SK-N-SH (cell line): Measurements from ENCODE around the gene CHID1. TPM values are rescaled to one million over a fixed set of nuclear protein-coding genes. Genes with fewer than 3 reads are reported as not detected.

Experiments used
- CTCF ChIA-PET: fragments of 300-600, 350-600 bp; formaldehyde crosslinking; extraction: SDS; loops from one replicate; lab custom pipeline; 2021; lab: Yijun Ruan, JAX
- POLR2A ChIA-PET: fragments of 350-600 bp; sonication (Branson Sonifier 250); formaldehyde crosslinking; extraction: SDS; loops from one replicate; lab custom pipeline; 2020; ENCODE audit warnings: antibody characterized with exemption, inconsistent platforms; lab: Yijun Ruan, JAX
- DNase-seq: peaks from one replicate; pipeline ENCODE4 v3.0.0; 2012
- H2AFZ ChIP-seq: fragments of 200-600 bp; sonication (generic); 2 replicates; pipeline ENCODE4 v1.8.1; 2016; ENCODE audit warnings: antibody characterized with exemption, mild to moderate bottlenecking, low read depth
- H3F3A ChIP-seq: fragments of 200-600 bp; sonication (generic); replicated peaks from 2 replicates; pipeline ENCODE3; 2016; ENCODE audit warnings: antibody characterized with exemption, mild to moderate bottlenecking; ENCODE audit not compliant: insufficient read depth
- H3K27ac ChIP-seq, 2 experiments: fragments of 200-500 bp in 1 of 2; fragments of 200-600 bp in 1 of 2; sonication (Bioruptor generic) in 1 of 2; sonication (generic), shearing (Covaris generic) in 1 of 2; 2 replicates each; pipeline versions ENCODE4 v1.5.1 to v1.6.1; 2014 to 2016; ENCODE audit warnings: low read depth in 2 of 2, inconsistent platforms in 1 of 2, low read length in 1 of 2, mild to moderate bottlenecking in 1 of 2, mixed read lengths in 1 of 2
- H3K27me3 ChIP-seq: fragments of 200-600 bp; sonication (generic), shearing (Covaris generic); 2 replicates; pipeline ENCODE4 v1.6.1; 2016; ENCODE audit warnings: mixed run types; ENCODE audit not compliant: insufficient read depth
- H3K36me3 ChIP-seq, 2 experiments: fragments of 200-500 bp in 1 of 2; fragments of 200-600 bp in 1 of 2; sonication (Bioruptor generic) in 1 of 2; sonication (generic) in 1 of 2; replicated peaks in 1 of 2; 2 replicates each; pipeline versions ENCODE3 to v1.5.1; 2014 to 2016; ENCODE audit warnings: low read length in 1 of 2, mild to moderate bottlenecking in 1 of 2; ENCODE audit not compliant: insufficient read depth in 2 of 2, control insufficient read depth in 1 of 2
- H3K4me1 ChIP-seq, 2 experiments: fragments of 200-500 bp in 1 of 2; fragments of 200-600 bp in 1 of 2; sonication (Bioruptor generic) in 1 of 2; sonication (generic), shearing (Covaris generic) in 1 of 2; 2 replicates each; pipeline versions ENCODE4 v1.5.1 to v1.6.1; 2014 to 2016; ENCODE audit warnings: low read depth in 1 of 2, low read length in 1 of 2, mixed run types in 1 of 2; ENCODE audit not compliant: insufficient read depth in 2 of 2, control insufficient read depth in 1 of 2
- H3K4me2 ChIP-seq: fragments of 200-600 bp; sonication (generic), shearing (Covaris generic); 2 replicates; pipeline ENCODE4 v1.6.1; 2017; ENCODE audit warnings: mixed run types
- H3K4me3 ChIP-seq, 2 experiments: fragments of 200-500 bp in 1 of 2; fragments of 200-600 bp in 1 of 2; sonication (Bioruptor generic) in 1 of 2; sonication (generic), shearing (Covaris generic) in 1 of 2; 2 replicates each; pipeline versions ENCODE4 v1.5.1 to v1.8.1; 2014 to 2016; ENCODE audit warnings: low read depth in 2 of 2, inconsistent platforms in 1 of 2, low read length in 1 of 2, mild to moderate bottlenecking in 1 of 2, mixed read lengths in 1 of 2, moderate library complexity in 1 of 2
- H3K79me2 ChIP-seq: fragments of 200-600 bp; sonication (generic); 2 replicates; pipeline ENCODE4 v1.8.1; 2017; ENCODE audit warnings: mild to moderate bottlenecking; ENCODE audit not compliant: insufficient read depth
- H3K9ac ChIP-seq: fragments of 200-600 bp; sonication (generic); 2 replicates; pipeline ENCODE4 v1.6.1; 2017; ENCODE audit warnings: mixed run types
- H3K9me2 ChIP-seq: fragments of 200-600 bp; sonication (generic); 2 replicates; pipeline ENCODE4 v1.6.1; 2017; ENCODE audit warnings: mixed run types
- H3K9me3 ChIP-seq: fragments of 200-600 bp; sonication (generic); 2 replicates; pipeline ENCODE4 v1.6.1; 2017; ENCODE audit warnings: mixed run types, mild to moderate bottlenecking, moderate library complexity
- H4K20me1 ChIP-seq: fragments of 200-600 bp; sonication (generic); 2 replicates; pipeline ENCODE4 v1.6.1; 2017; ENCODE audit warnings: mild to moderate bottlenecking, mixed run types; ENCODE audit not compliant: insufficient read depth
- ELF1 ChIP-seq: IDR thresholded peaks from 2 replicates; pipeline ENCODE4 v1.4.0; 2012
- FOSL2 ChIP-seq: IDR thresholded peaks from 2 replicates; pipeline ENCODE4 v1.4.0; 2012; ENCODE audit warnings: low read depth, mild to moderate bottlenecking, moderate library complexity, borderline replicate concordance
- FOXM1 ChIP-seq: IDR thresholded peaks from 2 replicates; pipeline ENCODE4 v1.4.0; 2012; ENCODE audit warnings: low read depth, mild to moderate bottlenecking
- GABPA ChIP-seq: IDR thresholded peaks from 2 replicates; pipeline ENCODE4 v1.4.0; 2012; ENCODE audit warnings: low read depth, mild to moderate bottlenecking
- GATA2 ChIP-seq: sonication (generic); formaldehyde crosslinking; IDR thresholded peaks from 2 replicates; pipeline ENCODE4 v1.5.0; 2020; ENCODE audit warnings: mild to moderate bottlenecking, missing genetic modification reagents
- JUND ChIP-seq: IDR thresholded peaks from 2 replicates; pipeline ENCODE4 v1.4.0; 2012
- MEF2A ChIP-seq: IDR thresholded peaks from 2 replicates; pipeline ENCODE4 v1.4.0; 2012; ENCODE audit warnings: low read depth, borderline replicate concordance
- MXI1 ChIP-seq: IDR thresholded peaks from 2 replicates; pipeline ENCODE4 v1.6.1; 2012; ENCODE audit warnings: mild to moderate bottlenecking, low read depth, low read length, improper control_type of control experiment
- NFIC ChIP-seq: IDR thresholded peaks from 2 replicates; pipeline ENCODE4 v1.4.0; 2012; ENCODE audit warnings: borderline replicate concordance
- NRF1 ChIP-seq: IDR thresholded peaks from 2 replicates; pipeline ENCODE4 v1.6.1; 2012; ENCODE audit warnings: low read depth, mild to moderate bottlenecking, low read length
- POLR2AphosphoS5 ChIP-seq: IDR thresholded peaks from 2 replicates; pipeline ENCODE4 v1.6.1; 2012; ENCODE audit warnings: low read depth, low read length
- RCOR1 ChIP-seq: fragments of 150-350 bp; IDR thresholded peaks from 2 replicates; pipeline ENCODE4 v1.6.1; 2017; ENCODE audit warnings: antibody characterized with exemption, low read length
- RFX5 ChIP-seq: IDR thresholded peaks from 2 replicates; pipeline ENCODE4 v1.6.1; 2012; ENCODE audit warnings: mild to moderate bottlenecking, improper control_type of control experiment, low read length
- SIN3A ChIP-seq: IDR thresholded peaks from 2 replicates; pipeline ENCODE4 v1.6.1; 2012; ENCODE audit warnings: low read depth, mild to moderate bottlenecking, low read length, moderate library complexity, borderline replicate concordance
- TAF1 ChIP-seq: IDR thresholded peaks from 2 replicates; pipeline ENCODE4 v1.6.1; 2012; ENCODE audit warnings: low read depth, mild to moderate bottlenecking, low read length, moderate library complexity, borderline replicate concordance
- TCF12 ChIP-seq: IDR thresholded peaks from 2 replicates; pipeline ENCODE4 v1.4.0; 2012
- WGBS: methylation state at CpG from one replicate; pipeline ENCODE4 v1.1.6; 2017; ENCODE audit warnings: low lambda C conversion rate; 5-methylcytosine and 5-hydroxymethylcytosine counted together
- polyA plus RNA-seq, 3 experiments: library from polyadenylated mRNA; depleted of rRNA; stranded (reverse); fragments of >200 nt; gene quantifications; 2 replicates each; pipeline ENCODE4 v1.2.3, GENCODE V29; 2012
- TF ChIP-seq, protein P1 (sequence below): IDR thresholded peaks from 2 replicates; pipeline ENCODE4; 2012
- TF ChIP-seq, protein P2 (sequence below): IDR thresholded peaks from 2 replicates; pipeline ENCODE4 v1.4.0; 2012; ENCODE audit warnings: low read depth, borderline replicate concordance
- TF ChIP-seq, protein P3 (sequence below): IDR thresholded peaks from 2 replicates; pipeline ENCODE4 v1.6.1; 2012; ENCODE audit warnings: mild to moderate bottlenecking, low read depth, low read length, moderate library complexity

Gene CHID1
- polyA plus RNA-seq, 1 of the 3 experiments (the other 2 are of a cell fraction) = 231 TPM

DNA sequence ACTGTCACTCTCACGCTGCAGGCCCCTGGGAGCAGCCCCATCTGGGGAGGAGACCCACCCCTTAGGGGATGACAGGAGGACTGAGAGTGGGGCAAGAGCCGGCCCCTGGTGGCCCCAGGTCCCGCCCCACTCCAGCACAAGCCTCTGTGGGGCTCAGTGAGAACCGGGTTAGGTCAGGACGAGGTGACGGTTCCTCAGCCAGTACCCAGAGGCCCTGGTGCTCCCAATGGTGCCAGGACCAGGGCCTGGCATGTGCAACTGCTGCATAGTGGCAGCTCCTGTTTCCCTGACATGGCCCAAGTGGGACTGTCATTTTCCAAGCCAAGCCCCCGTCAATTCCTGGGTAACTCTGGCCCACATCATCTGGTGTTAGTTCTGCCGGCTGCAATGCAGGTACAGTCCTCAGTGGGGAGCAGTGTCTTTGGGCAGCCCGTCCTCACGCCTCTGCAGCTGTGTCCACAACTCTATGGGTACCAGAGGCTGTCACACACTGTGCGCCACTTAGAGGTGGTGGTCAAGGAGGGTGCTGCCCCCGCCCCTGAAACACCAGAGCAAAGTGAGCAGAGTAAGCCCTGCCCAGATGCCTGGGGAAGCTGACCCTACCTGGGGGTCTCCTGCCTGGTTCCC is 15.9 kb downstream of the CHID1 start:
- 91% methylated on average over 6 of the region's 12 CpGs for WGBS

DNA sequence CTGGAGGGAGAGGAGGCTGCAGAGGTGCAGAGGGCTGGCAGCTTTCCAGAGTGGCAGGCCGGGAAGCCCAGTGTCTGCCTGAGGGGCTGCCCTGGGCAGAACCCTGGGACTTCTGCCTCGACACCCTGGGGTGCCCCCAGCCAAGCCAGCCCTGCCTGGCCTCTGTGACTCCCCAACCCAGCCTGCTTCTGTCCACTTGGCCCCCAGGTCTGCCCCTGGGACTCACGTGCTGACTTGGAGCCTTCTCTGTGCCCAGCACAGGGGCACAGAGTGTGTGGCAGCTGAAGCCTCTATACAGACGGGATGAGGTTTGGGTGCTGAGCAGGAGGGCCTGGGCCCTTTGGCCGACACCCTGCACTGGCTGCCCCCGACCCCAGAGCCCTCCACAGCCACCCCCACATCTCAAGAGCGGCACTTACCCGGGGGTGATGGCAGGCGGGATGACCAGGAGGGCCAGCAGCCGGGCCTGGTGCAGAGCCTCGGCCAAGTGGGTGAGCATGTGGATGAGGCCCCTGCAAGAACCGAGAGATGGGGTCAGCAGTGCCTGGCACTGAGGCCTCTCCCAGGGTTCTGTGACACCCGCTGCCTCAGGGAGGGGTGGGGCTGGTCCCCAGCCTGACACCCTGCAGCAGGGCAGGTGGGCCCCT is 17.5 kb downstream of the CHID1 start:
- Histone ChIP-seq H3K9me2 (no peaks in the 10 kb centered on the region), H3F3A (no peaks in the 10 kb centered on the region), H2AFZ (no peak overlapping the region), H3K36me3 (peaks cover 0 to 5% of the 10 kb centered on the region in 2 experiments), H3K9me3 (no peaks in the 10 kb centered on the region), H3K4me2 (no peak overlapping the region), H3K9ac (no peak overlapping the region), H4K20me1 (no peaks in the 10 kb centered on the region), H3K4me1 (peaks cover 0 to 24% of the 10 kb centered on the region in 2 experiments; a peak in 1 of 4 replicates), H3K27ac (no peak overlapping the region), H3K79me2 (no peaks in the 10 kb centered on the region), H3K27me3 (no peaks in the 10 kb centered on the region), H3K4me3 (no peak overlapping the region)
- 95% methylated on average over 7 of the region's 13 CpGs for WGBS
- CTCF ChIA-PET = interaction anchor here (2.6 kb wide), 1 partner anchor 45 kb away, joined by 17 read pairs; no protein-coding TSS in a partner anchor
- no peak for DNase-seq
- no peak for TF ChIP-seq MXI1
- TF ChIP-seq RFX5 = no peak
- no peak for TF ChIP-seq JUND
- TF ChIP-seq, protein P1, sequence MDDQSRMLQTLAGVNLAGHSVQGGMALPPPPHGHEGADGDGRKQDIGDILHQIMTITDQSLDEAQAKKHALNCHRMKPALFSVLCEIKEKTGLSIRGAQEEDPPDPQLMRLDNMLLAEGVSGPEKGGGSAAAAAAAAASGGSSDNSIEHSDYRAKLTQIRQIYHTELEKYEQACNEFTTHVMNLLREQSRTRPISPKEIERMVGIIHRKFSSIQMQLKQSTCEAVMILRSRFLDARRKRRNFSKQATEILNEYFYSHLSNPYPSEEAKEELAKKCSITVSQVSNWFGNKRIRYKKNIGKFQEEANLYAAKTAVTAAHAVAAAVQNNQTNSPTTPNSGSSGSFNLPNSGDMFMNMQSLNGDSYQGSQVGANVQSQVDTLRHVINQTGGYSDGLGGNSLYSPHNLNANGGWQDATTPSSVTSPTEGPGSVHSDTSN = no peak
- TF ChIP-seq RCOR1 = no peak
- TF ChIP-seq, protein P2, sequence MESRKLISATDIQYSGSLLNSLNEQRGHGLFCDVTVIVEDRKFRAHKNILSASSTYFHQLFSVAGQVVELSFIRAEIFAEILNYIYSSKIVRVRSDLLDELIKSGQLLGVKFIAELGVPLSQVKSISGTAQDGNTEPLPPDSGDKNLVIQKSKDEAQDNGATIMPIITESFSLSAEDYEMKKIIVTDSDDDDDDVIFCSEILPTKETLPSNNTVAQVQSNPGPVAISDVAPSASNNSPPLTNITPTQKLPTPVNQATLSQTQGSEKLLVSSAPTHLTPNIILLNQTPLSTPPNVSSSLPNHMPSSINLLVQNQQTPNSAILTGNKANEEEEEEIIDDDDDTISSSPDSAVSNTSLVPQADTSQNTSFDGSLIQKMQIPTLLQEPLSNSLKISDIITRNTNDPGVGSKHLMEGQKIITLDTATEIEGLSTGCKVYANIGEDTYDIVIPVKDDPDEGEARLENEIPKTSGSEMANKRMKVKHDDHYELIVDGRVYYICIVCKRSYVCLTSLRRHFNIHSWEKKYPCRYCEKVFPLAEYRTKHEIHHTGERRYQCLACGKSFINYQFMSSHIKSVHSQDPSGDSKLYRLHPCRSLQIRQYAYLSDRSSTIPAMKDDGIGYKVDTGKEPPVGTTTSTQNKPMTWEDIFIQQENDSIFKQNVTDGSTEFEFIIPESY = no peak
- TF ChIP-seq FOXM1 = no peak
- no peak for TF ChIP-seq ELF1
- no peak for TF ChIP-seq NRF1
- no peak for TF ChIP-seq SIN3A
- POLR2A ChIA-PET = no interaction called here

More for the DNA sequence above, 15.9 kb downstream of the CHID1 start:
- Histone ChIP-seq H4K20me1 (no peaks in the 10 kb centered on the region), H3K4me2 (no peak overlapping the region), H2AFZ (no peak overlapping the region), H3K9ac (no peak overlapping the region), H3K79me2 (no peaks in the 10 kb centered on the region), H3K9me3 (no peaks in the 10 kb centered on the region), H3F3A (no peaks in the 10 kb centered on the region), H3K4me1 (peaks cover 0 to 24% of the 10 kb centered on the region in 2 experiments; a peak in 1 of 4 replicates), H3K9me2 (no peaks in the 10 kb centered on the region), H3K27me3 (no peaks in the 10 kb centered on the region), H3K27ac (no peak overlapping the region), H3K36me3 (peaks cover 0 to 16% of the 10 kb centered on the region in 2 experiments), H3K4me3 (no peak overlapping the region)
- CTCF ChIA-PET = interaction anchor here (0.6 to 2.3 kb wide), 6 partner anchors 17 to 157 kb away, joined by 3 to 6 read pairs (median 4); partner anchors contain the start of gene AP2A2
- POLR2A ChIA-PET = interaction anchor here (1.0 kb wide), 1 partner anchor 28 kb away, joined by 3 read pairs; no protein-coding TSS in a partner anchor
- TF ChIP-seq MXI1 (no peak), FOSL2 (no peak), POLR2AphosphoS5 (no peak), RFX5 (no peak), MEF2A (no peak), SIN3A (no peak), GABPA (no peak), NRF1 (no peak), TCF12 (no peak), NFIC (no peak), JUND (no peak), RCOR1 (no peak), TAF1 (no peak), GATA2 (no peak)
- TF ChIP-seq, protein P3, sequence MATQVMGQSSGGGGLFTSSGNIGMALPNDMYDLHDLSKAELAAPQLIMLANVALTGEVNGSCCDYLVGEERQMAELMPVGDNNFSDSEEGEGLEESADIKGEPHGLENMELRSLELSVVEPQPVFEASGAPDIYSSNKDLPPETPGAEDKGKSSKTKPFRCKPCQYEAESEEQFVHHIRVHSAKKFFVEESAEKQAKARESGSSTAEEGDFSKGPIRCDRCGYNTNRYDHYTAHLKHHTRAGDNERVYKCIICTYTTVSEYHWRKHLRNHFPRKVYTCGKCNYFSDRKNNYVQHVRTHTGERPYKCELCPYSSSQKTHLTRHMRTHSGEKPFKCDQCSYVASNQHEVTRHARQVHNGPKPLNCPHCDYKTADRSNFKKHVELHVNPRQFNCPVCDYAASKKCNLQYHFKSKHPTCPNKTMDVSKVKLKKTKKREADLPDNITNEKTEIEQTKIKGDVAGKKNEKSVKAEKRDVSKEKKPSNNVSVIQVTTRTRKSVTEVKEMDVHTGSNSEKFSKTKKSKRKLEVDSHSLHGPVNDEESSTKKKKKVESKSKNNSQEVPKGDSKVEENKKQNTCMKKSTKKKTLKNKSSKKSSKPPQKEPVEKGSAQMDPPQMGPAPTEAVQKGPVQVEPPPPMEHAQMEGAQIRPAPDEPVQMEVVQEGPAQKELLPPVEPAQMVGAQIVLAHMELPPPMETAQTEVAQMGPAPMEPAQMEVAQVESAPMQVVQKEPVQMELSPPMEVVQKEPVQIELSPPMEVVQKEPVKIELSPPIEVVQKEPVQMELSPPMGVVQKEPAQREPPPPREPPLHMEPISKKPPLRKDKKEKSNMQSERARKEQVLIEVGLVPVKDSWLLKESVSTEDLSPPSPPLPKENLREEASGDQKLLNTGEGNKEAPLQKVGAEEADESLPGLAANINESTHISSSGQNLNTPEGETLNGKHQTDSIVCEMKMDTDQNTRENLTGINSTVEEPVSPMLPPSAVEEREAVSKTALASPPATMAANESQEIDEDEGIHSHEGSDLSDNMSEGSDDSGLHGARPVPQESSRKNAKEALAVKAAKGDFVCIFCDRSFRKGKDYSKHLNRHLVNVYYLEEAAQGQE = no peak
- no peak for DNase-seq
